NCI-H1436 (cell line): ENCODE results near the gene IL24.

Experiments
- DNase-seq: peaks from one replicate; lab custom pipeline; 2025; lab: John Stamatoyannopoulos, UW

Gene IL24

GRCh38 chr1:206925106-206925736, 28.0 kb downstream of the IL24 start:
- DNase-seq = no peak

DNA sequence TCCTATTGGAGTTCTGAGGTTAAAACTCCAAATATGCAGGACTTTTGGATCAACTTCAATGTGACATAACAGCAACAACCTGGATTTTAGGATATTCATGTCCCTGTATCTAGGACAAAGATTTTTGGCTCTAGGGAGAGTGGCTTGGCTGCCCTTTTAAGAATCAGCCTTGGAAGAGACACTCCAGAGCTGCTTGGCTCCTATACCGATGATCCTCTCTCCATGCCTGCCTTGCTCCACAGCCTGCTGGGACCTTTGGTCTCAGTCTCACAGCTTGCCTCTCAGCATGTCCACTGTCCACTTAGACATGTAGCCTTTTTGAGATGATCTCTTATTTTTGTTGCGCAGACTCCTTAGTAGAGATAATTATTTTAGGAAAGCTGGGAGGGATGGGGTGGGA, 29.0 kb downstream of the IL24 start:
- no peak for DNase-seq

DNA sequence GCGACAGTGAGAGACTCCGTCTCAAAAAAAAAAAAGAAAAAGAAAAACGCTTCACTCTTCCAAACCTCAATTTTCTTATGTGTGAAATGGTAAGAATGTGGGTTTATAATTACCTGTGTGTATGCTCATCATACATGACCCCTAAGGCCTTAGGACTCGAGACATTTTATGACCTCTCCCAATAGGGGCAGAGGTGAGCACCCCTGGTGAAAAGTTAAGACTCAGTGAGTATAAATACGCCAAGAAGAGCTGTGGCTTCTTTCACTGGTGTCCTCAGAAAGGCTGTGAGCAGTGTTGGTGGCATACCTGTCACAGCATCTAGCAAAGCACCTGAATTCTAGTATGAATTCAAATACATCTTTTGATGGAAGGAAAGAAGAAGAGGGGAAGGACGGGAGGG, 32.3 kb downstream of the IL24 start:
- DNase-seq = no peak

DNA sequence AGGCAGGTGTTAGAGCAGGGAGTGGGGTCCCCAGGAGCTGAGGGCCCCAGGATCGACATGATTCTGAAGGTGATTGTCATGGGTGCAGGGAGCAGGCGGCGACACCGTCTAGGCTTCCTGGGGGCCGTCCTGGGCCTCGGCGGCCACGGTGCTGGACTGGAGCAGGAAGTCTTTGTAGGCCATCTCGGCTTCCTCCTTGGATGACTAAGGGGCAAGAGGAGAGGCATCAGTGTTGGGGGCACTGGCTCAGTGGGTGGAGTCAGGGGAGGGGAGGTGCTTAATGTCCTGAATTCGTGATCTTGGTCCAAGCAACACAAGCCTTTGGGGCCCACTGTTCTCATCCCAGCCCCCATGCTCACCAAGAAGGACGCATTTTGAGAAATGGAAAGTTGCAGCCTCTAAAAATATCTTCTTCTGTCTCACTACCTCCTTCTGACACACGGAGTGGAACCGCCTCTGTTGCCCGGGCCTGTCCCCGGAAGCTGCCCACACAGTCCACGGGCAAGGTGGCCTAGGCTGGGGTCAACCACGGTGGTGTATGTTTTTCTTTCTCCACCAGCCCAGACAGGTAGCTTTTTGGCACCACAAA, 33.1 kb downstream of the IL24 start:
- DNase-seq = no peak

- no peak for DNase-seq
These were observed 34.5 kb downstream of the IL24 start for GRCh38 chr1:206931709-206932108.

GRCh38 chr1:206932177-206932576, 34.9 kb downstream of the IL24 start:
- DNase-seq = no peak

- no peak for DNase-seq
These were observed 36.2 kb downstream of the IL24 start for GRCh38 chr1:206933333-206933945.

DNA sequence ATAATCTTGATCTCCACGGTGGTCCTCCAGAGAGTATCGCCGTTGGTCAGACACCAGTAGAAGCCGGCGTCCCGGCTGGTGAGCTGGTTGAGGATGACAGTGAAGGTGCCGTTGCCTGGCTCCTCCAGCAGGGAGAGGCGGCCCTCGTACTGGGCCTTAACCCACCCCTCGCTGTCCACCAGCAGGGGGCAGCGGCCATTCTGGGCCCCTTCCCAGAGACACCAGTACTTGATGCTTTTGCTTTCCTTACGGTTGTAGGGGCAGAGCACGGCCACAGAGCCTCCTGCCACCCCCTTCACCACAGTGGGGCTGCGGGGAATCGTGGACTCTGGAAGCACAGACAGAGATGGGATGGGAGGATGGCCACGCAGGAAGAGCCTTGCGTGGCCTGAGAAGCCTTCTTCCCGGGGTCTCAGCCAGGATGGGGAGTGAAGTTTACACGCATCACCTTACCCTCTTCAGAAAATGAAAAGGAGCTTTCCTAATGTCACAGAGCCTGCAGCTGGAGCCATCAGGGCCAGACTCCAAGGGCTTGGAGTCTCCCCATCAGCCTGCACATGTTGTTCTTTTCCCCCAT, 38.3 kb downstream of the IL24 start:
- no peak for DNase-seq

- DNase-seq = no peak
These were observed 40.2 kb downstream of the IL24 start for GRCh38 chr1:206937425-206937824.

- no peak for DNase-seq
These were observed 41.9 kb downstream of the IL24 start for GRCh38 chr1:206939131-206939530.

DNA sequence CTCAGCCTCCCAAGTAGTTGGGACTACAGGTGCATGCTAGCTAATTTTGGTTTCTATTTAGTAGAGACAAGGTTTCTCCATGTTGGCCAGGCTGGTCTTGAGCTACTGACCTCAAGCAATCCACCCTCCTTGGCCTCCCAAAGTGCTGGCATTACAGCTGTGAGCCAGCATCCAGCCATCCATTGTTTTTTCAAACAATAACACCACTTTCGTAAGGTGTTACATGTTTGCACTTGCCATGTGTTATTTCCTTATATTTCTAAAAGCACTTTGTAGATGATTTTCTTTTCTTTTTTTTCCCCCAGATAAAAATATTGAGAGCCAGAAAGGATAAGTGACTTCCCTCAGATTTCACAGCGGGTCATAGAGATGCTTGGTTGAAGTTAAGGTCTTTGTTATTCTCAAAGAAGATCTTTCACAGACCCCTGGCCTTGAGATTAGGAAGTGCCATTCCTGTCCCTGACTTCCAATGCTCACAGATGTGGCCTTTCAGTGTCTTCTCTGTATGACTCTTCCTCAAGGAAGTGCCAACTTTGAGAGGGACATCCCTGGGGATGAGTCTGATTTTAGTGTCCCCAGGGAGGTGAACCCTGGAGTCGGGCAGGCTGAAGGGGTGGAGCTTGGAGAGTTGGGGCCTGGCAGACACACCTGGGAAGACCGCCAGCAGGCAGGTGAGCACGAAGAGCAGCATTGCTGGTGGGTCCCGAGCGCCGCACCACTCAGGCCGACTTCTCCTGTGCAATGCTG, 42.8 kb downstream of the IL24 start:
- no peak for DNase-seq

DNA sequence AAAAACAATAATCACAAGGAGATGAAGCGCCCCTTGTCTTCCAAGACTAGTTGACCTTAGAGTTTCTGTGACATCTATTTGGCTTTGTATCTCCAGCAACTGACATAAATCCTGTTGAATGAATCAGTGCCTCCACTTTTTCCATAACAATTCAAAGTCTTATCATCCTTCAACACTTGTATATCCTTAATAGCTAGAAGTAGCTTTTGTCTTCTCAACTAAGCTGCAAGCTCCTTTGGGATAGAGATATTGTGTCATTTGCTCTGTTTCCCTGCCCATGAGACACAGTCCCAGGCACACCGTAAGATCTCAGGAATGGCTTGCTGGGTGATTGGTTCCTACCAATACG, 43.3 kb downstream of the IL24 start:
- no peak for DNase-seq

DNA sequence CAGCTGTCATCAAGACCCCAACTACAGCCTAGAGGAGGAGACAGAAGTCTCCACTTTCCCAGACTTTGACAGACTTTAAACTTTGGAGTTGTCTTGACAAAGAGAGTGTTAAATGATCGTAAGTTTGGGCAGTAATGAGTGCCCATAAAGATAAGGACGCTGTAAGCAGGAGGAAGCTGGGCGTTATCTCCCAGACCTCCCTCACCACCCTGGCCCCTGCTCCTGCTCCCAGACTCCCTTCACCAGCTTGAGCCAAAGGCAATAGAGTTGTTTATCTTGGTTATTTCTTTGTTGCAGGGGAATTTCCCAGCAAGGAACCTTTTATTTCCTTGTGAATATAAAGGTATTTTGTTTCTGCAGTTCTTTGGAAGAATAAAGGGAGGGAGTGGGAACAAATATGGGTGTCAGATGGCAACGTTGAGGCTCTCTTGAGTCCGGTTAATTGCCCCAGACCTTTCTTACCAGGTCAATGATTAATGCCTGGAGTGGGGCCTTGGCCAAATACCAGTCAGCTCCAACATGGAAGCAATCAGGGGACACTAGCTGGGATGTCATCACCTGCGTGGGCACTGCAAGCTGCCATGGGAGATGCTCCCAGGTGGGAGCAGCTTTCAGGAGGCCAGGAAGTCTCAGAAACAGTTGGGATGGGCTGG, 44.6 kb downstream of the IL24 start:
- no peak for DNase-seq

DNA sequence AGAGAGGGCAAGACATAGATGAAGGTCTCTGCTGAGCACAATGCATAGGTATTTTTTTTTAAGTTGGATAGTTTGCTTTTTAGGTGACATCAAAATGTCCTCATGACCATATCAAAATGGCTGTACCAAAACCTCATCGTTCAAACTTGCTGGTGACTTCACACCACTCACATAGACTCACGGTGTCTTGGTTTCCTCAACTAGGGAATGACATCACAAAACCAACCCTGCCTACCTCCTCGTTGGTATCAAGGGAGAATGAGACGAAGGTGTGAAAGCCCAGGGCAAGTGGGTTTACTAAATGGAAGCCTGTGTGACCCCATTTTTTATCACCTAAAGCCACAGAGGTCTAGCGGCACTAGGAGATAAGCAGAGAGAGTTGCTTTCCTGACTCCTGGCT, 47.5 kb downstream of the IL24 start:
- DNase-seq = no peak

GRCh38 chr1:206945779-206946178, 48.5 kb downstream of the IL24 start:
- no peak for DNase-seq

DNA sequence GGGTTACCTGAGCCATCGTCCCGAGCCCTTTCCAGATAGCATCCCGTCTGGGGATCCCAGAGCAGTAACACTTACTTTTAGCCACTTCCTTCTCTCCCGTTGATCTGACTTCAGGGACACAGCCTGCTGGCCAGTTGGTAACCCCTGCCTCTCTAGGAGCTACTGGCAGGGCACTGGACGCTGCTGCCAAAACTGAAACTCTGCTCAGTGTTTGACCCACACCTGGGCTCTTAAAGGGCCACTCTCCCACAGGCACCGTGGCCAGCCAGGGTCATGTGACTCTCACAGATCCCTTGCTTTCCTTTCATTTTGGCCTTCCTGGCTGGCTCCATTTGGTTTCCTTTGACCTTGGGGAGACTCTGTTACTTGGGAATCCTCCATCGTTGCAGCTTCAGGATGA, 49.0 kb downstream of the IL24 start, which contains the start of gene PIGR:
TSS of gene PIGR (minus strand) at position 206 of the 400 bp plus-strand sequence. CDS start 5,935 bp downstream, outside the sequence.
- no peak for DNase-seq

- no peak for DNase-seq
These were observed 50.0 kb downstream of the IL24 start for GRCh38 chr1:206947255-206947654.

GRCh38 chr1:206949208-206949607, 52.0 kb downstream of the IL24 start:
- no peak for DNase-seq

DNA sequence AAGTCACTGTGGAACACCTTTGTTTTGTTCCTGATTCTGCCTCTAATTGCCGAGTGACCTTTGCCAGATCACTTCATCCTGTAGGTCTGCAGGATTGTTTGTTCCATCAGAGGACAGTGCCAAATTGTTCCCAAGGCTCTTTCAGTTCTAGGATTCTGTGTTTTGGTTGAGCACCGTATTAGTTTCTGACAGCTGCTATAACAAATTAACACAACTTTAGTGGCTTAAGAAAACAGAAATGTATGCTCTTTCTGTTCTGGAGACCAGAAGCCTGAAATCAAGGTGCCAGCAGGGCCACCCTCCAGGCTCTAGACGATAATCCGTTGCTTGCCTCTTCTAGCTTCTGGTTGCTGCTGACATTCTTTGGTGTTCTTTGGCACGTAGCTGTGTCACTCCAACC, 52.4 kb downstream of the IL24 start:
- DNase-seq = no peak

- DNase-seq = no peak
These were observed 54.3 kb downstream of the IL24 start for GRCh38 chr1:206951318-206952100.

GRCh38 chr1:206952171-206952570, 54.9 kb downstream of the IL24 start:
- DNase-seq = no peak
